Heart left ventricle (tissue), 16 donors: Measurements from ENCODE around the gene GRB7. TPM values are rescaled to one million over a fixed set of nuclear protein-coding genes. Genes with fewer than 3 reads are reported as not detected.

Source experiments
- ATAC-seq, 4 donors: fragments of 200-7000 bp; cut with Tn5 transposase; one replicate each; pipeline ENCODE4 v1.9.1; 2020 to 2022; ENCODE audit warnings: moderate library complexity in 4 of 4, mild to moderate bottlenecking in 3 of 4, moderate number of reproducible peaks in 1 of 4
- DNase-seq, 5 donors: peaks; one replicate each; pipeline ENCODE4 v3.0.0-alpha.2; 2020
- H3K27ac ChIP-seq, 12 donors: fragments of 200-600 bp; sonication (generic) in 4 of 12; one replicate each; pipeline versions ENCODE4 v1.5.0 to v1.8.0; 2016 to 2022; ENCODE audit warnings: mild to moderate bottlenecking in 2 of 12
- H3K27me3 ChIP-seq, 9 donors: fragments of 200-600 bp; sonication (generic) in 2 of 9; one replicate each; pipeline versions ENCODE4 v1.5.1 to v1.8.0; 2016 to 2022; ENCODE audit warnings: mild to moderate bottlenecking in 3 of 9
- H3K36me3 ChIP-seq, 9 donors: fragments of 200-600 bp; sonication (generic) in 2 of 9; one replicate each; pipeline versions ENCODE4 v1.5.0 to v1.8.0; 2018 to 2022; ENCODE audit warnings: mild to moderate bottlenecking in 2 of 9
- H3K4me1 ChIP-seq, 12 donors: fragments of 200-600 bp; sonication (generic) in 4 of 12; one replicate each; pipeline versions ENCODE4 v1.5.0 to v1.8.0; 2016 to 2022; ENCODE audit warnings: mild to moderate bottlenecking in 3 of 12
- H3K4me3 ChIP-seq, 12 donors: fragments of 200-600 bp; sonication (generic) in 4 of 12; one replicate each; pipeline versions ENCODE4 v1.5.0 to v1.8.0; 2017 to 2022; ENCODE audit warnings: mild to moderate bottlenecking in 9 of 12, moderate library complexity in 4 of 12
- H3K9me3 ChIP-seq, 12 donors: fragments of 200-600 bp; sonication (generic) in 4 of 12; one replicate each; pipeline versions ENCODE4 v1.5.0 to v1.8.0; 2016 to 2022; ENCODE audit warnings: mild to moderate bottlenecking in 1 of 12
- POLR2A ChIP-seq, 2 donors: fragments of 450-650 bp; IDR thresholded peaks; one replicate each; pipeline ENCODE4 v1.6.1; 2017; ENCODE audit warnings: antibody characterized with exemption in 2 of 2, mild to moderate bottlenecking in 2 of 2, moderate library complexity in 2 of 2
- WGBS, 4 donors: extraction: QIAGEN DNeasy Blood & Tissue Kit in 2 of 4; methylation state at CpG; one replicate each; pipeline versions ENCODE4 v1.1.5 to v1.1.7; 2013 to 2018; 5-methylcytosine and 5-hydroxymethylcytosine counted together
- intact Hi-C, 10 donors: fragments of 100-400 bp; cut with DNase I; formaldehyde crosslinking; loops; one replicate each; pipeline versions ENCODE4 v1.11.1 to v1.14.2; 2022
- microRNA-seq, 4 donors: library from miRNA; unstranded; fragments of <30 nt; microRNA quantifications; one replicate each; pipeline versions ENCODE4 to v1.2.0, GENCODE V29; 2017 to 2020
- polyA plus RNA-seq, 2 donors: library from polyadenylated mRNA; stranded (reverse); fragments of 200-250 nt; gene quantifications; one replicate each; pipeline ENCODE4 v1.2.3, GENCODE V29; 2013
- total RNA-seq, 9 donors: library from RNA; depleted of rRNA in 2 of 9; stranded (reverse); fragments of >200 nt in 2 of 9; fragmentation: NEBNext Ultra II Directional in 3 of 9; extraction: Animal tissue kit (Norgen Biotek cat#: 25700) in 3 of 9; gene quantifications; one replicate each; pipeline versions ENCODE4 v1.1.0 to v1.2.4, GENCODE V29; 2016 to 2023
- TF ChIP-seq, protein P1 (sequence below), 12 donors: fragments of 200-600 bp; sonication (generic) in 4 of 12; IDR thresholded peaks; one replicate each; pipeline versions ENCODE4 v1.5.0 to v1.8.0; 2018 to 2022; ENCODE audit warnings: antibody characterized with exemption in 12 of 12, mild to moderate bottlenecking in 5 of 12
- donor health status: ischemic (EF 13 %, LVEDD 7.1; RV severe dilation, severe dysfunction).
- donor health status: healthy with polysubstance abuse.
- donor health status: DM: no; HTN: yes; CAD: no.
- donor health status: DM: no; HTN: no; CAD: no.
- donor health status: ischemic (EF 25% LVEDD 6.9; RV normal size, moderate dysfunction).
- donor health status: ischemic (EF 25% LVEDD 5.7; RV mildly dilated, moderate dysfunction).
- donor health status: healthy.
- donor health status: DM: yes; HTN: yes; CAD: no.
- donor health status: ischemic (EF 35%, LVEDD 5.7; RV mildly dilated, moderate dysfunction).
- donor health status: nonischemic (EF 11% LVEDD 7.7; RV severe dilation, severe dysfunction).
- donor health status: DM: yes; HTN: yes; CAD: no.
- donor health status: PGD.
- donor health status: ischemic (EF 29% LVEDD 5.4; RV normal size, mild dysfunction).
- donor health status: nonischemic (EF 23%, LVEDD 6.1; RV moderate dilation, normal function).

GRB7 gene
- total and polyA plus RNA-seq, 11 donors: 0.48 to 8.2 (median 1.3) TPM

- no peaks in the 10 kb centered on the region for H3K9me3 ChIP-seq
- H3K27me3 ChIP-seq: peaks cover 0 to 25% (median 6%) of the 10 kb centered on the region in 9 donors
- no peak for TF ChIP-seq POLR2A (IDR thresholded peaks at IDR 0.05)
- intact Hi-C loops: no loop called here
- H3K27ac ChIP-seq: peak overlapping the region in 1 of 12 donors; percentile 56
- H3K4me1 ChIP-seq: no peaks in the 10 kb centered on the region
- DNase-seq: no peak
- ATAC-seq: no peak
- H3K4me3 ChIP-seq: no peak overlapping the region
- H3K36me3 ChIP-seq: no peaks in the 10 kb centered on the region
- WGBS, 4 donors: 83 to 90% (median 86%) methylated on average over 10 of the region's 10 CpGs
Observed at GRCh38 chr17:39792526-39793221, 54.9 kb downstream of the GRB7 start.

GRCh38 chr17:39793301-39793872 lies 55.6 kb downstream of the GRB7 start:
- H3K27me3 ChIP-seq: peaks cover 0 to 25% (median 6%) of the 10 kb centered on the region in 9 donors
- WGBS, 4 donors: 52 to 61% (median 53%) methylated on average over 3 of the region's 3 CpGs

DNA sequence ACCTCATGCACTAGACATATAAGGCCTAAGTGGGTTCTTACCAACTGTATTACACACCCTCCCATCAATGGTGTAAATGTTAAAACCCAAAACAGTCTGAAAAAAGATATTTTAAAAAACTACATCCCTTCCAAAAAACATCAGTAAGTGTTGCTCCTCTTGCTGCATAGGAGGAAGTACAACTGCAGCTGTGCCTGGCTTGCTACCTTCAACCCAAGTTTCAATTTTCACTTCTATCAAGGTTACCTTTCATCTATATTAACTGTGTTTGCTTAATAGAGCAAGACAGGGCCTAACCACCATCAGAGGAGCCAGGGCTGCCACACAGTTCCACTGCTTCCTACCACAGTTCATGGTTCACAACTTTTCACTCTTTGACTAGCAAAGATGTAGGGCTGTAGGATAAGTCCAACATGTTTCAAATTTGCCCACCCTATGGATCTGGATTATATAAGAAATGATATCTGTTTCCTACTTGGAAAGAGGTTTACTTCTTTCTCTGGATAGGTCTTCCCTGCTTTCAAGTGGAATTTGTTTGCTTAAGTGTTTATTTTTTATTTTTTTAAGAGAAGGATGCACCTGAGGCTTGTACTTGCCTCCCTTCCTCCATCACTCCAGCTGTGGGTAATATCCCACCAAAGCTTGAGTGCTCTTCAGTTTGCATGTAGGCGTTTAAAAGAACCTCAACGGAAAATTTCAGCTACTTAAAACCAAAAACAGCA lies 56.7 kb downstream of the GRB7 start:
- TF ChIP-seq, protein P1, sequence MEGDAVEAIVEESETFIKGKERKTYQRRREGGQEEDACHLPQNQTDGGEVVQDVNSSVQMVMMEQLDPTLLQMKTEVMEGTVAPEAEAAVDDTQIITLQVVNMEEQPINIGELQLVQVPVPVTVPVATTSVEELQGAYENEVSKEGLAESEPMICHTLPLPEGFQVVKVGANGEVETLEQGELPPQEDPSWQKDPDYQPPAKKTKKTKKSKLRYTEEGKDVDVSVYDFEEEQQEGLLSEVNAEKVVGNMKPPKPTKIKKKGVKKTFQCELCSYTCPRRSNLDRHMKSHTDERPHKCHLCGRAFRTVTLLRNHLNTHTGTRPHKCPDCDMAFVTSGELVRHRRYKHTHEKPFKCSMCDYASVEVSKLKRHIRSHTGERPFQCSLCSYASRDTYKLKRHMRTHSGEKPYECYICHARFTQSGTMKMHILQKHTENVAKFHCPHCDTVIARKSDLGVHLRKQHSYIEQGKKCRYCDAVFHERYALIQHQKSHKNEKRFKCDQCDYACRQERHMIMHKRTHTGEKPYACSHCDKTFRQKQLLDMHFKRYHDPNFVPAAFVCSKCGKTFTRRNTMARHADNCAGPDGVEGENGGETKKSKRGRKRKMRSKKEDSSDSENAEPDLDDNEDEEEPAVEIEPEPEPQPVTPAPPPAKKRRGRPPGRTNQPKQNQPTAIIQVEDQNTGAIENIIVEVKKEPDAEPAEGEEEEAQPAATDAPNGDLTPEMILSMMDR (IDR thresholded peaks at IDR 0.05): no peak
- TF ChIP-seq POLR2A (IDR thresholded peaks at IDR 0.05): no peak
- Histone ChIP-seq H3K4me3 (no peak overlapping the region), H3K27ac (peak overlapping the region in 1 of 12 donors; percentile 56), H3K27me3 (peaks cover 0 to 19% (median 6%) of the 10 kb centered on the region in 9 donors), H3K9me3 (no peaks in the 10 kb centered on the region), H3K36me3 (no peaks in the 10 kb centered on the region), H3K4me1 (no peaks in the 10 kb centered on the region)
- ATAC-seq: no peak
- intact Hi-C loops: no loop called here
- 79 to 85% (median 83%) methylated on average over 2 of the region's 2 CpGs for WGBS, 4 donors
- DNase-seq: no peak

More at GRCh38 chr17:39793301-39793872, 55.6 kb downstream of the GRB7 start:
- H3K4me1 ChIP-seq: no peaks in the 10 kb centered on the region
- no peak for TF ChIP-seq POLR2A (IDR thresholded peaks at IDR 0.05)
- TF ChIP-seq, protein P1 (IDR thresholded peaks at IDR 0.05): no peak
- intact Hi-C loops: no loop called here
- no peaks in the 10 kb centered on the region for H3K9me3 ChIP-seq
- H3K36me3 ChIP-seq: no peaks in the 10 kb centered on the region
- H3K27ac ChIP-seq: peak overlapping the region in 1 of 12 donors; percentile 56
- ATAC-seq: no peak
- no peak for DNase-seq
- H3K4me3 ChIP-seq: no peak overlapping the region

Small RNAs within 50 kb of the gene (microRNA-seq; reads per million reads assigned to microRNA genes)
- 0.60 to 1.5 (median 1.0) reads per million in 4 donors for gene MIR4728

Other genes with a start within 250 kb of the GRB7 start
- gene NEUROD2, start 130.0 kb upstream of the GRB7 start, total RNA-seq: not detected
- gene NEUROD2, start 130.0 kb upstream of the GRB7 start, polyA plus RNA-seq: not detected
- 1 to 10 TPM in 4 of 9 donors, under 1 TPM in 4, not detected in 1; 0.54 to 5.8 (median 0.88) TPM for gene PPP1R1B, start 111.0 kb upstream of the GRB7 start, total RNA-seq
- gene PPP1R1B, start 111.0 kb upstream of the GRB7 start, polyA plus RNA-seq: 1 to 10 TPM in 1 of 2 donors, under 1 TPM in 1; 0.61 to 2.5 TPM
- 10 to 100 TPM; 14.1 to 36.5 (median 19.3) TPM for gene STARD3, start 100.8 kb upstream of the GRB7 start, total RNA-seq
- 10 to 100 TPM; 24.2 to 57.2 TPM for gene STARD3, start 100.8 kb upstream of the GRB7 start, polyA plus RNA-seq
- 1,000 to 10,000 TPM; 2,428 to 9,343 (median 4,137) TPM for gene TCAP, start 72.6 kb upstream of the GRB7 start, total RNA-seq
- 1,000 to 10,000 TPM; 2,028 to 5,784 TPM for gene TCAP, start 72.6 kb upstream of the GRB7 start, polyA plus RNA-seq
- gene PNMT, start 69.5 kb upstream of the GRB7 start, total RNA-seq: 1 to 10 TPM; 2.4 to 7.9 (median 6.0) TPM
- gene PNMT, start 69.5 kb upstream of the GRB7 start, polyA plus RNA-seq: 10 to 100 TPM; 13.0 to 15.6 TPM
- gene PGAP3, start 49.9 kb upstream of the GRB7 start, total RNA-seq: 10 to 100 TPM in 7 of 9 donors, 1 to 10 TPM in 2; 8.0 to 18.8 (median 13.1) TPM
- gene PGAP3, start 49.9 kb upstream of the GRB7 start, polyA plus RNA-seq: 10 to 100 TPM; 13.3 to 13.8 TPM
- 10 to 100 TPM; 51.4 to 95.1 (median 79.3) TPM for gene ERBB2, start 37.9 kb upstream of the GRB7 start, total RNA-seq
- 10 to 100 TPM; 29.7 to 77.4 TPM for gene ERBB2, start 37.9 kb upstream of the GRB7 start, polyA plus RNA-seq
- gene MIEN1, start 7.4 kb upstream of the GRB7 start, total RNA-seq: 10 to 100 TPM; 34.3 to 98.1 (median 53.3) TPM
- gene MIEN1, start 7.4 kb upstream of the GRB7 start, polyA plus RNA-seq: 100 to 1,000 TPM in 1 of 2 donors, 10 to 100 TPM in 1; 87.6 to 159 TPM
- gene IKZF3, start 126.4 kb downstream of the GRB7 start, total RNA-seq: 1 to 10 TPM in 2 of 9 donors, under 1 TPM in 7; 0.07 to 6.9 (median 0.22) TPM
- gene IKZF3, start 126.4 kb downstream of the GRB7 start, polyA plus RNA-seq: under 1 TPM; 0.08 to 0.11 TPM
- gene ZPBP2, start 130.3 kb downstream of the GRB7 start, total RNA-seq: not detected
- gene ZPBP2, start 130.3 kb downstream of the GRB7 start, polyA plus RNA-seq: not detected
- 1 to 10 TPM; 1.6 to 5.3 (median 2.8) TPM for gene GSDMB, start 180.7 kb downstream of the GRB7 start, total RNA-seq
- gene GSDMB, start 180.7 kb downstream of the GRB7 start, polyA plus RNA-seq: 1 to 10 TPM; 2.0 to 4.7 TPM
- gene ORMDL3, start 189.7 kb downstream of the GRB7 start, total RNA-seq: 100 to 1,000 TPM in 1 of 9 donors, 10 to 100 TPM in 8; 40.0 to 111 (median 59.2) TPM
- gene ORMDL3, start 189.7 kb downstream of the GRB7 start, polyA plus RNA-seq: 10 to 100 TPM; 49.9 to 64.0 TPM
- not detected for gene LRRC3C, start 189.8 kb downstream of the GRB7 start, total RNA-seq
- not detected for gene LRRC3C, start 189.8 kb downstream of the GRB7 start, polyA plus RNA-seq
- 1 to 10 TPM in 2 of 9 donors, under 1 TPM in 5, not detected in 2; 0.35 to 3.7 (median 0.52) TPM for gene GSDMA, start 225.1 kb downstream of the GRB7 start, total RNA-seq
- under 1 TPM in 1 of 2 donors, not detected in 1; 0.08 TPM for gene GSDMA, start 225.1 kb downstream of the GRB7 start, polyA plus RNA-seq
- 100 to 1,000 TPM in 2 of 9 donors, 10 to 100 TPM in 7; 68.9 to 117 (median 83.3) TPM for gene PSMD3, start 242.9 kb downstream of the GRB7 start, total RNA-seq
- 100 to 1,000 TPM in 1 of 2 donors, 10 to 100 TPM in 1; 72.6 to 142 TPM for gene PSMD3, start 242.9 kb downstream of the GRB7 start, polyA plus RNA-seq